A673 (cell line): Measurements from ENCODE around the gene RGS16.

Experiments
- CTCF ChIP-seq: fragments of 300-800, 200-600 bp; sonication (generic); conservative IDR thresholded peaks from 2 replicates; pipeline ENCODE4 v1.5.1; 2017; ENCODE audit warnings: low read depth, mild to moderate bottlenecking, antibody characterized with exemption, low read length, moderate library complexity, mixed read lengths
- EZH2 ChIP-seq: fragments of 200-600 bp; sonication (generic); IDR thresholded peaks from 2 replicates; pipeline ENCODE4 v1.6.1; 2017; ENCODE audit warnings: borderline replicate concordance, low read depth, mild to moderate bottlenecking, mixed read lengths, antibody characterized with exemption, low read length; ENCODE audit not compliant: poor library complexity, severe bottlenecking

GRCh38 chr1:182607566-182607965, 3.4 kb upstream of the RGS16 start:
- TF ChIP-seq CTCF (no peak), EZH2 (no peak)
